Measurements from ENCODE around the gene ADAMTS17.

ADAMTS17 gene

GRCh38 chr15:99956820-99957641 is 384.7 kb downstream of the ADAMTS17 start:
- no peak overlapping the region for H3K4me3 ChIP-seq (ENCODE audit: low read length)

DNA sequence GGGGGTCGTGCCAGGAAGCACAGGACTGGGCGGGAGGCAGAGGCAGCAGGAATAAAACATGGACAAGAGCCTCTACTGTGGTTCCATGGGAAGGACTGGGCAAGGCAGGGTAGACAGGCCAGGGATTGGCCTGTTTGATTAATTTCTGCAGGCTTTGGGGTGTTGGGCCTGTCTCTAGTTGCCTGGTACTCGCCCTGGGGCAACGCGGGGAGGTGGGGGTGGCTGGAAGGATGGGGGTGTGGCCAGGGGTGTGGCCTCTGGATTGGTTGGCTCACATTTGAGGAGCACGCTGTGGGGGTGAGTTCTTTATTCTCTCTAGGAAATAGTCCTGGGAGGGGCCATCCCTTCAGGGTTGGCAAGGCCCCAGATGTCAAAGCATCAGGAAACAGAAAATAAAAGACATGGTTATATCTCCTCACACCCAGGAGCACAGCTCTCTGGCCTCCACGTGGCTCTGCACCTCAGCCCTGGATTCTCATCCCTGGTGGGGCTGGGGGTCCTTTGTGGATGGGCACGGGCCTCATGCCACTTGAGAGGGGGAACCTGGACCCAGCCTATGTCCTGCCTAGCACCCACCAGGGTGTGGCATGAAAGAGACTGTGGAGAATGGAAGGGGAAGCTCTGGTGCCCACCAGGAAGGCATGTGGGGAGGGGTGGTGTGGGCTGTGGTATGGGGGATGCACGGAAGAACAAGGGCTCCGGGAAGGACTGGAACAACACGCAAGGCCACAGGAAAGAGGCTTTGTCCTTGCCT is 385.6 kb downstream of the ADAMTS17 start:
- TF ChIP-seq CTCF (conservative IDR thresholded peaks at IDR 0.05; ENCODE audit: low read length) = no peak
- no peak for DNase-seq (ENCODE audit: low read depth)
- no peak overlapping the region for H3K4me3 ChIP-seq (ENCODE audit: low read length)

More at GRCh38 chr15:99956820-99957641, 384.7 kb downstream of the ADAMTS17 start:
- DNase-seq (ENCODE audit: low read depth) = no peak
- TF ChIP-seq CTCF (conservative IDR thresholded peaks at IDR 0.05; ENCODE audit: low read length) = no peak

GRCh38 chr15:99955532-99955931 is 386.2 kb downstream of the ADAMTS17 start:
- no peak for DNase-seq (ENCODE audit: low read depth)
- no peak for TF ChIP-seq CTCF (conservative IDR thresholded peaks at IDR 0.05; ENCODE audit: low read length)
- no peak overlapping the region for H3K4me3 ChIP-seq (ENCODE audit: low read length)

GRCh38 chr15:99955181-99955525 is 386.6 kb downstream of the ADAMTS17 start:
- TF ChIP-seq CTCF (conservative IDR thresholded peaks at IDR 0.05; ENCODE audit: low read length) = no peak
- no peak overlapping the region for H3K4me3 ChIP-seq (ENCODE audit: low read length)
- no peak for DNase-seq (ENCODE audit: low read depth)

- no peak for TF ChIP-seq CTCF (conservative IDR thresholded peaks at IDR 0.05; ENCODE audit: low read length)
- no peak overlapping the region for H3K4me3 ChIP-seq (ENCODE audit: low read length)
- DNase-seq (ENCODE audit: low read depth) = no peak
Observed at GRCh38 chr15:99954361-99955180, 387.2 kb downstream of the ADAMTS17 start.

GRCh38 chr15:99953886-99954285 is 387.9 kb downstream of the ADAMTS17 start:
- DNase-seq (ENCODE audit: low read depth) = no peak
- H3K4me3 ChIP-seq (ENCODE audit: low read length) = no peak overlapping the region
- TF ChIP-seq CTCF (conservative IDR thresholded peaks at IDR 0.05; ENCODE audit: low read length) = no peak
